GM20431 (cell line): ENCODE results near the gene NADSYN1.

Experiments used
- in situ Hi-C: fragments of 300-500 bp; cut with MseI, MboI; formaldehyde crosslinking; loops from one replicate; pipeline ENCODE4 v1.15.0; 2020; ENCODE audit warnings: low sequenced_read_pairs; ENCODE audit not compliant: unreplicated experiment

NADSYN1 gene

DNA sequence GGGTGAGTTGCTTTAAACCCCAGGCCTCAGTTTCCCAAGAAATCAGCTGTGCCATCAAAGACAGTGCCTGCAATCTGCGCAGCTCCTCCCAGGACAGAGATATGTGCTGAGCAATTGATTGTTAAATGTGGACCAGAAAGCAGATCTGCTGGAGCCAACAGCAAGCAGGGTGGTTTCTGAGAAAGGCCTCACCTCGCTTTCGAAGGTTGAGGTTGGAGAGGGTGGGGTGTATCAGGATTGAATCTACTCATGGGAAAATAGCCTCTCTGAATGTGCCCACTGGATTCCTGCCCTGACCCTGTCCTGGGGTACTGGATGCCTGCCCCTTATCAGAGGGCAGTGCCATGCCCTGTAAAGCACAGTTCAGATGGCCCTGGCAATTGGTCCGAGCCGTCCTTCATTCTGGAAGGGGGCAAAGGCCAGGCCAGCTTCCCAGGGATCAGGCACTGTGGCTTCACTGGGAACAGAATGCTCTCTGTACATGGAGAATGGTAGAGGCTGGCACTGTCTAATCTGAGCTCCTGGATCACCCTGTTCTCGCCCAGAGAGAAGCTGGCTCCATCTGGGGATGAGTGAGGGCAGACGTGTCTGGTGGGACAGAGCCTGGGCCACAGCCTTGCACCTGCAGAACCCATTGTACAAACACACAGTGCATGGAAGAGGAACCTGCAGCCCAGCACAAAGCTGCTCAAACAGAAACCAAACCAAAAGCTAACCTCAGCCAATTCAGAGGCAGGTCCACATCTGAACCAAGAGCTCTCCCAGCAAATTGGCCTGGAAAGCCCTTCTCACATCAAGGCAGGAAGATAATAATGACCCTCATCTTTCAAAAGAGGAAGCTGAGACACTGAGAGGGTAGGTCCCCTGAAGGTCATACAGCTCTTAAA is 20.0 kb upstream of the NADSYN1 start:
- in situ Hi-C loops: no loop called here

DNA sequence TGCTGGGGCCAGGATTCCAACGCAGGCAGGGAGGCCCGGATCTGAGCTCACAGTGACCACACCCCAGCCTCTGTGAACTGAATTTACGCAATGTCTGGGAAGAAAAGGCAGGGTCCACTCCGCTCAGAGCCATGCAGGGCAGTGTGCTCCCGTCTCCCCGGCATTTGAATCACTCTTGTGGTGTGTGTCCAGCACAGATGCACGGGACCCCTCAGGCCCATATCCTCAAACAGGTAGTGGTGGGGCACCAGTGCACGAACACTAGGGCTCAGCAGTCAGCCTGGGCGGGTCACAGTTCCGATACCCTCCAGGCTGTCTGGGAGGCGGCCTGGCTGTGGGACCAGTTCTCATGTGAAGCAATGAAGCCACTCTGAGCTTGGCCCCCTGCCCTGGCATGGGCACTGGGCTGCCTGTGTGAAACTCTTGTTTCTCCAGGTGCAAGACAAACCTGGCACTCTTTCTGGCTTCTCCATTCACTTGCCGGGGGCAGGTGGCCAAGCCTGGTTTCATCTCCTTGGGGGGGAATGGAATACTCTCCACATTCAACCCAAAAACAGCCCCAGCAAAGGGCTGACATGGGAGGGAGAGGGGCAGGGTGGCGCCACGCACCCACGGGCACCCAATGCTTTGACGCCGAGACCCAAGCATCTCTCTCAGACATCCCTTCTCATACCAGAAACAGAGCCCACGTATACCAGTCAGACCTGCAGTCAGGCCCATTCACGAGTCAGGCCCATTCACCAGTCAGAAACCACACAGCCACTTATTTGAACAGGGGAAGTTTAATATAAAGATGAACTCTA is 19.2 kb upstream of the NADSYN1 start:
- in situ Hi-C loops: no loop called here

DNA sequence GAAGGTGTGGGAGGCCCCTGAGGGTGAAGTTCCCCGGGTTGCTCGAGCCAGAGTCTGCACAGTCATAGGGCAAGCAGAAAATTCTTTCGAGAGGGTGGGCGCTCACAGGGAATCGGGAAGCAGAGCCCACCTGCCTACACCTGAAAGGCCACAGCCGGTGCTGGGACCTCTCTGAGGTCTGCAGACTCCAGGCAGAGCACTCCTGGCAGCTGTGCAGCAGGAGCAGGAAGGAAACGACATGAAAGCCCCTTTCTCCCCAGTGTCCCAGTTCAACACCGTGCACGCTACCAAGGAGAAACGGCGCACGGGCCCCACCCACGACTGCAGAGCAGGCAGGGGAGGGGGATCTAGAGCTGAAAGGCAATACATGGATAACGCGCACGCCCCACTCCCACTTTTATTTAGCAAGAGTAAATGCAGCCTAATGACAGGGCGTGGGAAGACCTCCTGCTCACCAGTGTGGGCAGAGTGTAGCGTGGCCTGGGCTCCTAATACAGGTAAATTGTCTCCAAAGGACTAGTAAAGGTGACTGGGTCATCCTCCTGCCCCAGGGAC is 18.4 kb upstream of the NADSYN1 start:
- in situ Hi-C loops: no loop called here

DNA sequence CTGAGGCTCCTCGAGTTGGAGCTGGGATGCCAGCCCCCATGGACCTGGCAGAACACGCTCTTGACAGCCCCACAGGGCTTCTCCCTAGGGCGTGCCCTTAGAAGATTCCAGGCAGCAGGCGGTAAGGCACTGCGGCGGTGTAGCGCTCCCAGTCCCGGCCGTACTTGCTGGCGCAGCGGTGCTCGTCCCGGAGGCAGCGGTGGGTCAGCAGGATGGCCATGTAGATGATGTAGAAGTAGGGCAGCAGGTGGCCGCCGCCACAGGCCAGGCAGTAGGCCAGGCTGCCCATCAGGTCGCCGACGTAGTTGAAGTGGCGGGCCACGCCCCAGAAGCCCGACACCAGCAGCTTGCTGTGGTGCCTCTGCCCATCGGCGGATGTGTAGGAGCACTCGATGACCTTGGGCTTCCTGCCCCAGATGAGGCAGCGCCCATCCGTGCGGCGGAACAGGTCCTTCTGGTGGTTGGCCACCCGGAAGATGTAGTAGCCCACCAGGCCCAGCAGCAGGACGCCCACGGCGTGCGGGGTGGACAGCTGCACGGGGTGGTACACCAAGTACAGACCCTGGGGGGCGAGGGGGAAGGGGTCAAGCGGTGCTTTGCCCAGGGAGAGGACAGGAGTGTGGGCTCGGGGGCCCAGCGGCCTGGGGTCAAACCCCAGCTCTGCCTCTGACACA is 17.6 kb upstream of the NADSYN1 start:
- in situ Hi-C loops: no loop called here

DNA sequence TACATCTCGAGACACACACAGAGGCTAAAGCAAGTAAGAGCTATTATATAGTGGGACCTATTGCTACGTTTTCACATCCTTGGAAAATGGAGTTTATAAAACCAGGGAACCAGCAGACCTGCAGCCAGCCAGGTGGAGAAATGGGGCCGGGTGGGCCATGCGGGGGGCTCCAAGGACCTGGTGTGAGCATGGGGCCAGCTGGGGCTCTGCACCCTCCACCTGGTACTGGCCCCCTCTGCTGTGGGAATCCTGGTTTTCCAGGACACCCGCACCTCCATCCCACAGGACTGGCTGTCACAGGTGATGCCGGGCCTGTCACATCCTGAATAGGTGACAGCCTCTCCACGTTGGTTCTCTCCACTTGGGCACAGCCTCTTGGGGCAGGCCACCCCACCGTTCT is 16.1 kb upstream of the NADSYN1 start:
- in situ Hi-C loops: no loop called here

DNA sequence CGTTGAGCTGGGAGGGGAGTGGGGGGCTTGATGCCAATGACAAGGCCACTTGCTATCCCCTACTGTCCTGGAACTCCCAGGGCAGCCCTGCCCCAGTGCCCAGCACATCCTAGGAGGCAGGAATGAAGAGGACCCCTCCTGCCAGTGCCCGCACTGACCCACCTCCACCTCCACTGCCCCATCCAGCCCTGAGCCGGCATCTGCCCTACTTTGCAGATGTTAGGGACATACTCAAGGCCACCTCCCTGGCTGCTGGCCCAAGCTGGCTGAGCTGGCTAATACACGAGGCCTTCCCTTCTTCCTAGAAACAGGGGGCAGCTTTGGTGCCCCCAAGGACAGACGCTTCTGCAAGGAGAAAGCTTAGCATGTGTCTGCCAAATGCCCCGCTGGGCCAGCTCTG is 15.6 kb upstream of the NADSYN1 start:
- in situ Hi-C loops: no loop called here

DNA sequence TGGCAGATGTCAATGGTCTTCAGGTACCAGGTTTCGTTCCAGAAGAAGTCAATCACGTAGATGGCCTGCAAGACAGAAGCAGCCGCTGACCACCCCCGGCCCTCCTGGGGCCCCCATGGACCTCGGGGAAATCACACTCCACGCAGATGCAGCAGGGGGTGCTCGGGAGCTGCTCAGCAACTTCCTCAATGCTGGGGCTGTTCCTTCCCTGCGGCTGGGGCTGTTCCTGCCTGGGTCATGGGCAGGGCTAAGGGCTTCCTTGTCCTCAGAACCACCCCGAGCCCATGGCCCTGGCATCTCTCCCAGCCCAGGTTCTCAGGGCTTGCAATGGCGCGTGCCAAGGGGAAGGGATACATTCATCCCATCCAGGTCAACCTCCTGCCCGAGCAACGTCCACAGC is 15.1 kb upstream of the NADSYN1 start:
- in situ Hi-C loops: no loop called here

DNA sequence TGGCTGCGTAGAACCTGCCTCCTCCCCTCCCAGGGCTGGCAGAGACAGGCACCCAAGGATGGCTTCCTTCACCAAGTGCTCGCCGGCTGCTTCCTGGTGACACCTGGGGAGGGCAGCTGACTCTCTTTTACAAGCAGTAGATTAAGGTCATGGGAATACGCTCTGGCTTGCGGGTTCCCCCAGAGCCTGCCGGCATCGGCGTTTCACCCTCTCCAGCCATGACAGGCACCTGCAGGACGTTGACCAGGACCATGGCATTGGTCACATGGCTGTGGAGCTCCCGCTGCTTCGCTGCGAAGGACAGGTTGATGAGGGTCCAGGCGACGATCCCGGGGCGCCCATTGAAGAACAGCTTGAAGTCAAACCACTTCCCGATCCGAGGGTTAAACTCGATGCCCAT is 14.4 kb upstream of the NADSYN1 start:
- in situ Hi-C loops: no loop called here

DNA sequence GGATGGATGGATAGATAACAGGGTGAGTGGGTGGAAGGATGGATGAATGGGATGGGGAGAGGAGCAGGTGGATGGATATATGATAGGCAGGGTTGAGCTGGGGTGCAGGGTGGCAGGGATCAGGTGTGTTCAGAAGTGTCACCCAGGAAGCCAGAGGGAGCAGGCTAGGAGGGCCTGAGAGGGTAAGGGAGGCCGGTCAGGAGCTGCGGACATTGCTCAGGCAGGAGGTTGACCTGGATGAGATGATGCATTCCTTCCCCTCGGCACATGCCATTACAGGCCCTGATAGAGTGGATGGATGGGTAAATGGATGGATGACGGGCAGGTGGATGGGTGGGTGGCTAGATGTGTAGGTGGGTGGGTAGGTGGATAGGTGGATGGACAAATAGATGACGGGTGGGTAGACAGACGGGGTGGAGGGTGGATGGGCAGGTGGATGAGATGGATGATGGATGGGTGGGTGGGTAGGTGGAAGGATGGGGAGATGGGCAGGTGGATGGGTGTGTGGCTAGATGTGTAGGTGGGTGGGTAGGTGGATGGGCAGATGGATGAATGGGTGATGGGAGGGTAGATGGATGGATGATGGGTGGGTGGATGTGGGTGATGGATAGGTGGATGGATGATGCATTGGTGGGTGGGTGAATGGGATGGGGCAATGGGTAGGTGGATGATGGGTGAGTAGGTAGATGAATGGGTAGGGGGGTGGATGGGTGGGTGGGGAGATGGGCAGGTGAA is 12.8 kb upstream of the NADSYN1 start:
- in situ Hi-C loops: no loop called here

DNA sequence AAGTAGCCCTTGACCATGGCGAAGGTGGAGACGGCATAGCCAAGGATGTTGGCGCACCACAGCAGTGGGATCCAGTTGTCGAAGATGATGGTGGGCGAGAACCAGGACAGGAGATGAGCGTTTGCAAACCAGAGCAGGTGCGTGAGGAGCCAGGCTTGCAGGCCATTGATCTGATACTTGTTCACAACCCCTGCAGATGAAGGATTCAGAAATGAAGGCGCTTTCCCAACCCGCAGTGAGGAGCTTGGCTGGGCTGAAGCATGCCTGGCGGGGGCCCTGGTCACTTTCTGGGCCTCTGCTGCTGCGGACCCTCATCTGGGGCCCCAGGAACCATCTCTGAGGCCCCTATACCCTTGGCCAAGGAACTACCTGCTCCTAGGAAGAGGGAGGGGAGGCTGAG is 11.8 kb upstream of the NADSYN1 start:
- in situ Hi-C loops: no loop called here

DNA sequence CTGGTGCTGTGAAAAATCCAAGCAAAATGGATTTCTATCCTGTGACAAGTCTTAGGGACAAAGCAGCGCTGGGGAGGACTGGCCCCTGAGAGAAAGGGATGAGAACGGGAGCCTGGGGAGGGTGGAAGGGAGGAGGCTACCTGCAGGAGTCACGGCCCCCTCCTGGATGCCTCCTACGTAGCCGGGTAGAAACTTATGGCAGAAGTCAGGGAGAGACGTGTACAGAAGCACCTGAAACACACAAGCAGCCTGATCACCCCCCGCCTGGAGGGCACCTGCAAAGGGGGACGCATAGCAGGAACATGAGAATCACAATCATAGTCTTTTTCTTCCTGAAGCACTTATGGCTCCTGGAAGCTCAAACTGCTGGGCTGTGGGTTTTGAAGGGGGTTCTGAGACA is 10.9 kb upstream of the NADSYN1 start:
- in situ Hi-C loops: no loop called here

DNA sequence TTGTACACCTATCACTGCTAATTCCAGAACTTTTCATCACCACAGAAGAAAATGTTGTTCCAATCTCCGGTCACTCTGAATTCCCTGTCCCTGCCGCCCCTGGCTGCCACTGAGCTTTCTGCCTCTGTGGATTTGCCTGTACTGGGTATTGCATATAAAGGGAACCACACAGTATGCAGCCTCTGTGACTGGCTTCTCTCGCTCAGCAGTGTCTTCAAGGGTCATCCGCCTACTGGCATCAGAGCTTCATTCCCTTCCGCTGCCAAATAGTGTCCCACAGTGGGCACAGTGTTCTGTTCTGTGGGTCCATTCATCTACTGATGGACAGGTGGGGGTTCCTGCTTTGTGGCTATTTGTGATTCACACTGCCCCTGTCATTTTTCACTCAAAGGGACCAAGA is 10.1 kb upstream of the NADSYN1 start:
- in situ Hi-C loops: no loop called here

DNA sequence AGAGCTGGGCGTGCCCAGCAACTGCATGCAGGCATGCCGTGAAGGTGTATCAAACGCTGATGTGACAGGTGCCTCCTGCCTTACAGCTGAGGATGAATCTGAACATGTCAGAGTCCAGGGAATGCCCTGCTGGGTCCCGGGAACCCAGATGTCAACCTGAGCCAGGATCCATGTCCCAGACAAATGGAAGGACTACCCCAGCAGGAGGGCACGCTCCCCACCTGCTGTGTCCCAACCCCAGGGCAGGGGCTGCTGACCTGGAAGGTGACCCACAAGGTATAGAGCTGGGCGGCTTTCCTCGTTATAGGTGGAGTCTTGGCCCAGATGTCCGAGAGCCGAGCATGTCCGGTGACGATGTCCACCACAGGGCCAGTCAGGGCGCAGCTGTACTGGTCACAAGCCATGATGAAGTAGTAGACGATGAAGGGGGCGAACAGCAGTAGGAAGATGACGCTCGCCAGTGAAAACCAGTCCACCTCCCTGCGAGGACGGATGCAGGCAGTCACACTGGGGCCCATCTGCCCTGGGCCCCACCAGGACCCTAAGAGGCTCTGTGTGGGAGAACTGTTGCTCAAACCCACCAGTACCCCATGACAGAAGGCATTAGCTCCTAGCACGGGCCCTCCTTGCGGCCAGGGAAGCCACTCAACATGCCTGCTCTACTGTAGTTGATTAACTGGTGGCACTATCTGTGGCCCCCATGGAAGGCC is 9.1 kb upstream of the NADSYN1 start:
- in situ Hi-C loops: no loop called here

DNA sequence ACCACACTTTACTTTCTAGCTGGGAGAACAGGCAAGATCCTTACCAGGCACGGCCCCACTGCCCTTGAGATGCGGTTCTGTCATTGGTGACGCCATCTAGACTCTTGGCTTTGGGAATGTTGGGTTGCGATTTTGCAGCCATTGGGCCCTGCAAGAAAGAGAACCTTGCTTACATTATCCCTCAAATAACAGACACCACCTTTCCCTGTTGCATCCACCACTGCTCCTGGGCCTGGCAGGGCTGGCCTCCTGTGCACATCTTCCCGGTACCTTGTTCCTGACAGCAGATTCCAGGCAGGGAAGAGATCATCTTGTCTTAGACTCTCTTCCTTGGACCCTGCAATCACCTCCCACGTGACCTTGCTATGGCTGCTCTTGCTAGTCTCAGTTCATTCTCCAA is 8.2 kb upstream of the NADSYN1 start:
- in situ Hi-C loops: no loop called here

DNA sequence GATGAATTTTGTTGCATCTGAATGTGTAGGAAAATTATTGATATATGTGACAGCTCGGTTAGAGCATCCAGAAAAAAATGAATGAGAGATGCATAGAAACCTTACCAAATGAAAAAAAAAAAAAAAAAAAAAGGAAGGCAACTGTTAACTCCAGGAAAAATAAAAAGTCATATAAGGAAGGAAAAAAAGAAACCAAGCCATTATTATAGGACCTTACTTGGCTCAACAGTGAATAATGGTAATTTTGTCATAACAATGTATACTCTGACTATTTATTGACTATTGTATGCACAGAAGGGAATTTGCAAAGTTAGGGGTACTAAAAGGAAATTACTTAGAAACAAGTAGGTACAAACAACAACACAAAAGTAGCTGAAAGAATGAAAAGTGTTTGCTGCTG is 6.9 kb upstream of the NADSYN1 start:
- in situ Hi-C loops: no loop called here

DNA sequence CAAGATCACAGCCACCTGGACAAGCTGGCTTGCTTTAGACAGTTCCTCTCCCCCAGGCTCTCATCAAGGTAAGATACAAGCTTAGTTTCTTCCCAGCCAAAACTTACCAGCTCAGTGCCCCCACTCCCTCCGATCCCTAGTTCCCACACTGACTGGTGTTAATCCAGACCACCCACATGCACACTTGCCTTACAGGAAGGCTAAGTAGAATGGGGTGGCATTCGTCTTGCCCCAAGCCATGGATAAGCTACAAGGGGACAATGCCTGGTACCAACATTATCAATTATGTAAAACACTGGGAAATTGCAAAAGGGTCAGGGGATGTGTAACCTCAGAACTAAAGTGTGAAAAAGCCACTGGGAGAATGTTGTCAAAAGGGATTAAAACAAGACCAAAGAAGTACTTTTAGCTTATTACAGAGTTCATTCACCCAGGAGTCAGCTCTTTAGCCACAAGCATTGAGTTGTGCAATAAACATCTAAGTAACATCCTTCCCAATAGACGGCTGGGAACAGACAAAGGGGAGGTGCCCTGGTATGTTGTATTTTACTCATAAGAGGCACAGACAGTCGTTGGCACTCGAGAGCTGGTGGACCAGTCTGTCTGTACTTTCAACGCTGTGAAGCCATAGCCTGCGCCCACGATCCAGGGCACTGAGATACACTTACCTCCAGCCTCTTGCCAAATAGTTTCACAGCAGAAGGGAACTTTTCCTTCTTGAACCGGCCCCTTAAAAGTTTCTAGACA is 5.9 kb upstream of the NADSYN1 start:
- in situ Hi-C loops: no loop called here

DNA sequence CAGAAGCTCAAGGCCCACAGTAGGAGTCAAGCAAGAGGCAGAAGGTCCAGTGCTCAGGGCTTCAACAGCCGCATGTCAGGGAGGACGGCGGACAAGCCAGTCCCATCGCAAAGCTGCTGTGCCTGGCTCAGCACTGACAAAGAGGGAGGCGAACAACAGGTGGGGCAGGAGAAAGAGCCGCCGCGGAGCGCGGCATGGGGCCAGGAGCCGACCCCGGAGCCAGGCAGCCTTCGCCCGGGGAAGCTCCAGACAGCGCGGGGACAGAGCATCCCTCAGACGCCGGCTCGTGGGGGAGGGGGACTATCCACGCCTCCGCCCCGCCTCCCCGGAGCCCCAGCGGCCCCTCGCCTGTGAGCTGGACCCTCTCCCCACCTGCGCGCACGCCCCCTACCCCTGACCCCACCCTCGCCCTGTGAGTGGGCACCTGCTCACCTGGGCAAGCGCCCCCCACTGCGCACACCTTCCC is 5.2 kb upstream of the NADSYN1 start:
- in situ Hi-C loops: no loop called here
